ENCODE results near the gene IL1RAPL2.
"Not testable (repeated sequence)": the region's sequence is repeated elsewhere in the genome, so short reads cannot be mapped to it uniquely, and the experiment has no call there.

IL1RAPL2 gene

DNA sequence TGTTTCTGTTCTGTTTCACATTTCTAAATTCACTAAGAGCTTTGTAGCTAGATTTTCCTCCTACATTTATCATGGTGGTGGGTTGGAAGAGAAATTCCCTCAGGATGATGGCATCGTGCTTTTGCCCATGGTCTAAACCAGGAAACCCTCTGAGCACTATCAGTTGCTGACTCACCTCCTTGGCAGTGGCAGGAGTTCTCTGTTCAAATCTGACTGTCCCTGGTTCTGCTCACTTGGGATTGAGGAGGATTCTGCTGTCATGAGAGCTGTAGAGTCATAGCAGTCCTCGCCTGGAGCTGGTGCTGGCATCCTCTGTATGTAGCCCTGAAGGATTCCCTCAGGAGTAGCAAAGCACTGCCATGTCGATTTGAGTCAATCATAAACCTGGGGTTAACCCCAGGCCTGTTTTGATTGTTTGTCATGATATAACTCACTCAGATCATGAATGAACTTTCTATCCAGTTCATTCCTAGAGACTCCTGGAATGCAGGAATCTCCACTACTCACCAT is 645.1 kb downstream of the IL1RAPL2 start:
- TF ChIP-seq CTCF (IDR thresholded peaks at IDR 0.05; ENCODE audit: insufficient read depth, missing control alignments) = no peak
- DNase-seq (ENCODE audit: insufficient read length, low spot score) (no peak), FAIRE-seq (no peak)

DNA sequence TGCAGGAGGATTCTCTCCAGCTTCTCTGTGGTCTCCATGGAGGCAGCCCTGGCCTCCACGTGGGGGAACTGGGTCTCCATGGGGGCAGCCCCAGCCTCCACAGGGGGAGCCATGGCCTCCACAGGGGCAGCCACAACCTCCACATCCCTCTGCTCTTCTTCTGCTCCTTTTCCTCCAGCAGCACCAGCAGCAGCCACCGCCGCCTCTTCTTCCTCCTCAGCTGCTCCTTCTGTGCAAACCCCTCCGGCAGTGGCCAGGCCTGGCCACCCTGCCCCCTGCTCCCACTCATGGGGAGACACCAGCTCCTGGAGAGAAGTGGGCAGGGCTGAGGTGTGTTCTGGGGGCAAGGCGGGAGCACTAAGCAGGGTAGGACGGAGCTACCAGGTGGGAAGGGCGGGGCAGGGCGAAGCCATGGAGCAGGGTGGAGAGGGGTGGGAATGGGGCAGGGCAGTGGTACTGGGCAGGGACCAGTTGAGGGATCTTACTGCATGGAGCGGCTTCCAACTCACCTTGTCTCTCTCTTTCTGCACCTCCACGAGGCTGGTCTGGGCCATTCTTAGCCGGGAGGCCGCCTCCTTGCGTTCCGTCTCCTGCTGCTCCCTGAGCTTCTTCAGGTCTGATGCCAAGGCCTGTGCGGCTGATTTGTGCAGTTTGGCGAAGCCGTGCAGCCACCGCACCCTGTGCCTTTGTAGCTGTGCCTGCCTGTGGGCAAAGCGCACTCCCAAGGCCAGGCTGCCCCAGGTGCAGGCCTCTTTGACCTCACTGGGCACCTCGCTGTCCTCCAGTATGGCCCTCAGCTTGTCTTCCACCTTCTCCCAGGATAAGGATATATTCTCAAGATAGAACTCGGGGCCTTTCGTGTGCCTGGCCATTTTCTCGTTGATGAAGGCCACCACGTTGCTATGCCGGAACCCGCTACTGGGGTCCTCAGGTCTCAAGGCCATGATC is 653.7 kb downstream of the IL1RAPL2 start:
- FAIRE-seq (no peak), DNase-seq (ENCODE audit: insufficient read length, low spot score) (no peak)
- TF ChIP-seq CTCF (IDR thresholded peaks at IDR 0.05; ENCODE audit: insufficient read depth, missing control alignments) = no peak

GRCh38 chrX:105220636-105221035 is 654.6 kb downstream of the IL1RAPL2 start, which contains the start of gene TEX13A:
Gene TEX13A, minus strand, starts transcription at chrX:105220694. Its CDS starts 297 bp downstream, at chrX:105220397.
- no peak for TF ChIP-seq CTCF (IDR thresholded peaks at IDR 0.05; ENCODE audit: insufficient read depth, missing control alignments)
- DNase-seq (ENCODE audit: insufficient read length, low spot score) = no peak
- no peak for FAIRE-seq

GRCh38 chrX:105221374-105221773 is 655.4 kb downstream of the IL1RAPL2 start:
- FAIRE-seq (no peak), DNase-seq (ENCODE audit: insufficient read length, low spot score) (no peak)
- no peak for TF ChIP-seq CTCF (IDR thresholded peaks at IDR 0.05; ENCODE audit: insufficient read depth, missing control alignments)

DNA sequence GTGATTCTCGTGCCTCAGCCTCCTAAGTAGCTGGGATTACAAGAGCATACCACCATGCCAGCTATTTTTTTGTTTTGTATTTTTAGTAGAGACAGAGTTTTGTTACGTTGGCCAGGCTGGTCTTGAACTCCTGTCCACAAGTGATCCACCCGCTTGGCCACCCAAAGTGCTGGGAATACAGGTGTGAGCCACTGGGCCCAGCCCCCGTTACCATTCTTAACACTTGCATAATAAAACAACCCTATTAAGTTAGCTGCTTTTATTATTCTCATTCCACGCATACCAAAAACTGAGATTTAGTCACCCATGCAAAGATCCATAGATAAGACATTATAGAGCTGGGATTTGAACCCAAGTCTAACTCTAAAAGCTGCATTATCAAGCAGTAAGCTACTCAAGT is 660.5 kb downstream of the IL1RAPL2 start:
- FAIRE-seq (no peak), DNase-seq (ENCODE audit: insufficient read length, low spot score) (no peak)
- no peak for TF ChIP-seq CTCF (IDR thresholded peaks at IDR 0.05; ENCODE audit: insufficient read depth, missing control alignments)

DNA sequence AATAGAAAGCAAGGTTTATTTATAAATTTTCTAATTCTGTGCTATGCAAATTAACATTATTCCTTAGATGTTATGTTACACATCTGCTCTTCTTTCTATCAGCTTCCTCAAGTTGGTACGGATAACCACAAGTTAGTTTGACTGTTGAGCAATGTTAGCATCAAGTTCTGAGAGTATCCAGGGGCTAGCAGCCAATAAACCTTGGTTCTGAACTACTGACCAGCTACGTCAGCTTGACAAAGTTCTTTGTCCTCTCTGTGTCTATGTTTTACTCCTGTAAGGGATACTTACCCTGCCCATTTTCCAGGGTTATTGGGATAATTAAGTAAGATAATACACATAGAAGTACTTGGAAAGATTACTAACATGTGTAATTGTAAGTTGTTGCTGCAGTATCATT is 662.6 kb downstream of the IL1RAPL2 start:
- FAIRE-seq (no peak), DNase-seq (ENCODE audit: insufficient read length, low spot score) (no peak)
- TF ChIP-seq CTCF (IDR thresholded peaks at IDR 0.05; ENCODE audit: insufficient read depth, missing control alignments) = no peak

GRCh38 chrX:105229146-105229545 is 663.1 kb downstream of the IL1RAPL2 start:
- FAIRE-seq (no peak), DNase-seq (ENCODE audit: insufficient read length, low spot score) (no peak)
- TF ChIP-seq CTCF (IDR thresholded peaks at IDR 0.05; ENCODE audit: insufficient read depth, missing control alignments) = no peak

- FAIRE-seq; DNase-seq (ENCODE audit: insufficient read length, low spot score): not testable (repeated sequence)
Measured at GRCh38 chrX:105237407-105237806, 671.4 kb downstream of the IL1RAPL2 start.
